HepG2 (cell line): Measurements from ENCODE around the gene TF. TPM values are rescaled to one million over a fixed set of nuclear protein-coding genes. Genes with fewer than 3 reads are reported as not detected.

Source experiments
- AHR ChIP-seq: IDR thresholded peaks from 2 replicates; pipeline ENCODE4 v1.6.1; 2018; ENCODE audit warnings: missing genetic modification reagents, missing compliant biosample characterization
- ARNT ChIP-seq: fragments of 450-650 bp; IDR thresholded peaks from 2 replicates; pipeline ENCODE4 v1.6.1; 2017
- MIER3 ChIP-seq: IDR thresholded peaks from 2 replicates; pipeline ENCODE4 v1.6.1; 2016; ENCODE audit warnings: missing compliant biosample characterization, borderline replicate concordance
- PPARG ChIP-seq: conservative IDR thresholded peaks from 2 replicates; pipeline ENCODE4 v1.6.1; 2016; ENCODE audit warnings: missing biosample characterization, missing genetic modification reagents
- SMAD3 ChIP-seq: sonication (generic); formaldehyde crosslinking; IDR thresholded peaks from 2 replicates; pipeline ENCODE4 v1.4.0; 2020; ENCODE audit warnings: missing genetic modification reagents
- SOX13 ChIP-seq, 3 experiments: fragments of 450-650 bp in 1 of 3; sonication (generic) in 1 of 3; formaldehyde crosslinking in 1 of 3; IDR thresholded peaks in 2 of 3; conservative IDR thresholded peaks in 1 of 3; 2 replicates each; pipeline versions ENCODE4 v1.5.0 to v1.6.1; 2016 to 2020; ENCODE audit warnings: antibody characterized with exemption in 1 of 3, mild to moderate bottlenecking in 1 of 3, missing compliant biosample characterization in 1 of 3, missing genetic modification reagents in 1 of 3, moderate library complexity in 1 of 3
- SOX6 ChIP-seq, 2 experiments: fragments of 450-650 bp in 1 of 2; sonication (generic) in 1 of 2; formaldehyde crosslinking in 1 of 2; IDR thresholded peaks; 2 replicates each; pipeline versions ENCODE4 v1.4.0 to v1.6.1; 2017 to 2020; ENCODE audit warnings: antibody characterized with exemption in 1 of 2, mild to moderate bottlenecking in 1 of 2, missing genetic modification reagents in 1 of 2
- TARDBP ChIP-seq: sonication (generic); formaldehyde crosslinking; IDR thresholded peaks from 2 replicates; pipeline ENCODE4 v1.8.0; 2022; ENCODE audit warnings: mild to moderate bottlenecking, missing genetic modification reagents
- ZNF501 ChIP-seq: sonication (generic); formaldehyde crosslinking; IDR thresholded peaks from 2 replicates; pipeline ENCODE4 v1.5.1; 2020; ENCODE audit warnings: mild to moderate bottlenecking, moderate library complexity, missing genetic modification reagents
- ZNF841 ChIP-seq: sonication (generic); formaldehyde crosslinking; IDR thresholded peaks from 2 replicates; pipeline ENCODE4 v1.8.1; 2023; ENCODE audit warnings: missing genetic modification reagents, borderline replicate concordance
- polyA plus RNA-seq, 8 experiments: library from polyadenylated mRNA; depleted of rRNA in 3 of 8; stranded (reverse) in 7 of 8; unstranded in 1 of 8; fragments of >200 nt; fragmentation: Illumina TruSeq in 4 of 8; extraction: Trizol in 4 of 8; gene quantifications; 2 replicates each; pipeline versions ENCODE4 v1.2.1 to v1.2.3, GENCODE V29; 2011 to 2016; ENCODE audit warnings: low read depth in 4 of 8, missing spikeins in 1 of 8, mixed read lengths in 1 of 8; ENCODE audit not compliant: insufficient read depth in 1 of 8
- total RNA-seq, 5 experiments: library from RNA; depleted of rRNA; stranded (reverse); fragments of >200 nt; fragmentation: Illumina TruSeq; extraction: Trizol; gene quantifications; 2 replicates each; pipeline ENCODE4 v1.2.3, GENCODE V29; 2016; ENCODE audit warnings: low read depth in 1 of 5
- TF ChIP-seq, protein P1 (sequence below): sonication (generic); formaldehyde crosslinking; conservative IDR thresholded peaks from 2 replicates; pipeline ENCODE4 v1.8.0; 2022; ENCODE audit warnings: low read depth, missing genetic modification reagents
- TF ChIP-seq, protein P2 (sequence below): IDR thresholded peaks from 2 replicates; pipeline ENCODE4 v1.6.1; 2012; ENCODE audit warnings: low read length, improper control_type of control experiment
- TF ChIP-seq, protein P3 (sequence below): sonication (generic); formaldehyde crosslinking; IDR thresholded peaks from 2 replicates; pipeline ENCODE4 v1.4.0; 2020; ENCODE audit warnings: missing genetic modification reagents
- TF ChIP-seq, protein P4 (sequence below): IDR thresholded peaks from 2 replicates; pipeline ENCODE4 v1.6.1; 2012; ENCODE audit warnings: inconsistent platforms
- TF ChIP-seq, protein P5 (sequence below): sonication (generic); formaldehyde crosslinking; IDR thresholded peaks from 2 replicates; pipeline ENCODE4 v1.9.0; 2021; ENCODE audit warnings: missing genetic modification reagents, borderline replicate concordance
- TF ChIP-seq, protein P6 (sequence below): IDR thresholded peaks from 2 replicates; pipeline ENCODE4 v1.6.1; 2016; ENCODE audit warnings: low read depth

The TF gene
- total and polyA plus RNA-seq, 2 of the 13 experiments (the other 11 are each of a cell fraction or from before 2014, with no cell fraction given) = 10,074 to 11,821 TPM

DNA sequence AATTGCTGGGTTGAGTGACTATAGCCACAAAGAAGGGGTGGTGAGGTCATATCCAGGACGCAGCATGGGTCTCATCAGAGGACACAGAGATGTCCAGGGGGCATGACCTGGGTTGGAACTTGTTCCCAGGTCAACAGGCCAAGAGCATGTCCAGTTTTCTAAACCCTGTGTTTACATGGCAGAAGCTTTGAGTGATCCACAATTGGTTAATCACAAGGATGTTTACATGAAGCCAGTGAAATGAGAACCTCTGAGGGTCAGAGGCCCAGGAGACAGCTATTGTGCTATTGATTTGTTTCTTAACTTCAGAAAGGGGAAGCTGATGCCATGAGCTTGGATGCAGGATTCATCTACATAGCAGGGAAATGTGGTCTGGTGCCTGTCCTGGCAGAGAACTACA, 42.3 kb upstream of the TF start (continued):
- TF ChIP-seq, protein P1, sequence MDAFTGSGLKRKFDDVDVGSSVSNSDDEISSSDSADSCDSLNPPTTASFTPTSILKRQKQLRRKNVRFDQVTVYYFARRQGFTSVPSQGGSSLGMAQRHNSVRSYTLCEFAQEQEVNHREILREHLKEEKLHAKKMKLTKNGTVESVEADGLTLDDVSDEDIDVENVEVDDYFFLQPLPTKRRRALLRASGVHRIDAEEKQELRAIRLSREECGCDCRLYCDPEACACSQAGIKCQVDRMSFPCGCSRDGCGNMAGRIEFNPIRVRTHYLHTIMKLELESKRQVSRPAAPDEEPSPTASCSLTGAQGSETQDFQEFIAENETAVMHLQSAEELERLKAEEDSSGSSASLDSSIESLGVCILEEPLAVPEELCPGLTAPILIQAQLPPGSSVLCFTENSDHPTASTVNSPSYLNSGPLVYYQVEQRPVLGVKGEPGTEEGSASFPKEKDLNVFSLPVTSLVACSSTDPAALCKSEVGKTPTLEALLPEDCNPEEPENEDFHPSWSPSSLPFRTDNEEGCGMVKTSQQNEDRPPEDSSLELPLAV (CRISPR knock-in tag) = no peak
- TF ChIP-seq, protein P2, sequence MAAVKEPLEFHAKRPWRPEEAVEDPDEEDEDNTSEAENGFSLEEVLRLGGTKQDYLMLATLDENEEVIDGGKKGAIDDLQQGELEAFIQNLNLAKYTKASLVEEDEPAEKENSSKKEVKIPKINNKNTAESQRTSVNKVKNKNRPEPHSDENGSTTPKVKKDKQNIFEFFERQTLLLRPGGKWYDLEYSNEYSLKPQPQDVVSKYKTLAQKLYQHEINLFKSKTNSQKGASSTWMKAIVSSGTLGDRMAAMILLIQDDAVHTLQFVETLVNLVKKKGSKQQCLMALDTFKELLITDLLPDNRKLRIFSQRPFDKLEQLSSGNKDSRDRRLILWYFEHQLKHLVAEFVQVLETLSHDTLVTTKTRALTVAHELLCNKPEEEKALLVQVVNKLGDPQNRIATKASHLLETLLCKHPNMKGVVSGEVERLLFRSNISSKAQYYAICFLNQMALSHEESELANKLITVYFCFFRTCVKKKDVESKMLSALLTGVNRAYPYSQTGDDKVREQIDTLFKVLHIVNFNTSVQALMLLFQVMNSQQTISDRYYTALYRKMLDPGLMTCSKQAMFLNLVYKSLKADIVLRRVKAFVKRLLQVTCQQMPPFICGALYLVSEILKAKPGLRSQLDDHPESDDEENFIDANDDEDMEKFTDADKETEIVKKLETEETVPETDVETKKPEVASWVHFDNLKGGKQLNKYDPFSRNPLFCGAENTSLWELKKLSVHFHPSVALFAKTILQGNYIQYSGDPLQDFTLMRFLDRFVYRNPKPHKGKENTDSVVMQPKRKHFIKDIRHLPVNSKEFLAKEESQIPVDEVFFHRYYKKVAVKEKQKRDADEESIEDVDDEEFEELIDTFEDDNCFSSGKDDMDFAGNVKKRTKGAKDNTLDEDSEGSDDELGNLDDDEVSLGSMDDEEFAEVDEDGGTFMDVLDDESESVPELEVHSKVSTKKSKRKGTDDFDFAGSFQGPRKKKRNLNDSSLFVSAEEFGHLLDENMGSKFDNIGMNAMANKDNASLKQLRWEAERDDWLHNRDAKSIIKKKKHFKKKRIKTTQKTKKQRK = no peak
- TF ChIP-seq ARNT (no peak), MIER3 (peak; percentile 80; the same call in 1 of the 2 replicates), AHR (no peak), ZNF501 (CRISPR knock-in tag) (0 out of 2 replicates have a peak, but pooled peaks have one; percentile 15), SOX13 (IDR thresholded peaks at IDR 0.05) (no peak), SOX13 (CRISPR knock-in tag; conservative IDR thresholded peaks at IDR 0.05 in 1 of 2, IDR thresholded peaks at IDR 0.05 in 1 of 2) (peak in 1 of 2 experiments; percentile 82; a peak in 2 of 4 replicates), TARDBP (CRISPR knock-in tag) (peak; percentile 37; the same call in 1 of the 2 replicates), ZNF841 (CRISPR knock-in tag) (no peak), PPARG (CRISPR knock-in tag) (0 out of 2 replicates have a peak, but pooled peaks have one; percentile 27), SOX6 (IDR thresholded peaks at IDR 0.05) (no peak), SOX6 (CRISPR knock-in tag; IDR thresholded peaks at IDR 0.05) (peak; percentile 93), SMAD3 (CRISPR knock-in tag) (peak; percentile 76; the same call in 1 of the 2 replicates)
- TF ChIP-seq, protein P3, sequence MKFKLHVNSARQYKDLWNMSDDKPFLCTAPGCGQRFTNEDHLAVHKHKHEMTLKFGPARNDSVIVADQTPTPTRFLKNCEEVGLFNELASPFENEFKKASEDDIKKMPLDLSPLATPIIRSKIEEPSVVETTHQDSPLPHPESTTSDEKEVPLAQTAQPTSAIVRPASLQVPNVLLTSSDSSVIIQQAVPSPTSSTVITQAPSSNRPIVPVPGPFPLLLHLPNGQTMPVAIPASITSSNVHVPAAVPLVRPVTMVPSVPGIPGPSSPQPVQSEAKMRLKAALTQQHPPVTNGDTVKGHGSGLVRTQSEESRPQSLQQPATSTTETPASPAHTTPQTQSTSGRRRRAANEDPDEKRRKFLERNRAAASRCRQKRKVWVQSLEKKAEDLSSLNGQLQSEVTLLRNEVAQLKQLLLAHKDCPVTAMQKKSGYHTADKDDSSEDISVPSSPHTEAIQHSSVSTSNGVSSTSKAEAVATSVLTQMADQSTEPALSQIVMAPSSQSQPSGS (CRISPR knock-in tag) = peak; percentile 31; the same call in 1 of the 2 replicates
- TF ChIP-seq, protein P4, sequence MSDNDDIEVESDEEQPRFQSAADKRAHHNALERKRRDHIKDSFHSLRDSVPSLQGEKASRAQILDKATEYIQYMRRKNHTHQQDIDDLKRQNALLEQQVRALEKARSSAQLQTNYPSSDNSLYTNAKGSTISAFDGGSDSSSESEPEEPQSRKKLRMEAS = peak; percentile 63
- TF ChIP-seq, protein P5, sequence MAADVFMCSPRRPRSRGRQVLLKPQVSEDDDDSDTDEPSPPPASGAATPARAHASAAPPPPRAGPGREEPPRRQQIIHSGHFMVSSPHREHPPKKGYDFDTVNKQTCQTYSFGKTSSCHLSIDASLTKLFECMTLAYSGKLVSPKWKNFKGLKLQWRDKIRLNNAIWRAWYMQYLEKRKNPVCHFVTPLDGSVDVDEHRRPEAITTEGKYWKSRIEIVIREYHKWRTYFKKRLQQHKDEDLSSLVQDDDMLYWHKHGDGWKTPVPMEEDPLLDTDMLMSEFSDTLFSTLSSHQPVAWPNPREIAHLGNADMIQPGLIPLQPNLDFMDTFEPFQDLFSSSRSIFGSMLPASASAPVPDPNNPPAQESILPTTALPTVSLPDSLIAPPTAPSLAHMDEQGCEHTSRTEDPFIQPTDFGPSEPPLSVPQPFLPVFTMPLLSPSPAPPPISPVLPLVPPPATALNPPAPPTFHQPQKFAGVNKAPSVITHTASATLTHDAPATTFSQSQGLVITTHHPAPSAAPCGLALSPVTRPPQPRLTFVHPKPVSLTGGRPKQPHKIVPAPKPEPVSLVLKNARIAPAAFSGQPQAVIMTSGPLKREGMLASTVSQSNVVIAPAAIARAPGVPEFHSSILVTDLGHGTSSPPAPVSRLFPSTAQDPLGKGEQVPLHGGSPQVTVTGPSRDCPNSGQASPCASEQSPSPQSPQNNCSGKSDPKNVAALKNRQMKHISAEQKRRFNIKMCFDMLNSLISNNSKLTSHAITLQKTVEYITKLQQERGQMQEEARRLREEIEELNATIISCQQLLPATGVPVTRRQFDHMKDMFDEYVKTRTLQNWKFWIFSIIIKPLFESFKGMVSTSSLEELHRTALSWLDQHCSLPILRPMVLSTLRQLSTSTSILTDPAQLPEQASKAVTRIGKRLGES (CRISPR knock-in tag) = no peak
- TF ChIP-seq, protein P6, sequence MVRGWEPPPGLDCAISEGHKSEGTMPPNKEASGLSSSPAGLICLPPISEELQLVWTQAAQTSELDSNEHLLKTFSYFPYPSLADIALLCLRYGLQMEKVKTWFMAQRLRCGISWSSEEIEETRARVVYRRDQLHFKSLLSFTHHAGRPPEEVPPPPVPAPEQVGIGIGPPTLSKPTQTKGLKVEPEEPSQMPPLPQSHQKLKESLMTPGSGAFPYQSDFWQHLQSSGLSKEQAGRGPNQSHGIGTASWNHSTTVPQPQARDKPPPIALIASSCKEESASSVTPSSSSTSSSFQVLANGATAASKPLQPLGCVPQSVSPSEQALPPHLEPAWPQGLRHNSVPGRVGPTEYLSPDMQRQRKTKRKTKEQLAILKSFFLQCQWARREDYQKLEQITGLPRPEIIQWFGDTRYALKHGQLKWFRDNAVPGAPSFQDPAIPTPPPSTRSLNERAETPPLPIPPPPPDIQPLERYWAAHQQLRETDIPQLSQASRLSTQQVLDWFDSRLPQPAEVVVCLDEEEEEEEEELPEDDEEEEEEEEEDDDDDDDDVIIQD (CRISPR knock-in tag) = no peak; the same call in 1 of the 2 replicates
